Gastroesophageal sphincter (tissue), 3 donors: ENCODE results near the gene FXR2.

Experiments
- CTCF ChIP-seq, 4 experiments: fragments of 200-600 bp in 2 of 4; fragments of 450-650 bp in 2 of 4; sonication (generic) in 1 of 4; IDR thresholded peaks; one replicate each; pipeline ENCODE4 v1.5.1; 2017 to 2019; ENCODE audit warnings: antibody characterized with exemption in 4 of 4, mild to moderate bottlenecking in 2 of 4, moderate library complexity in 2 of 4
- EP300 ChIP-seq: sonication (generic); formaldehyde crosslinking; IDR thresholded peaks from one replicate; pipeline ENCODE4 v1.6.1; 2017; ENCODE audit warnings: antibody characterized with exemption, mild to moderate bottlenecking
- POLR2A ChIP-seq, 2 donors: fragments of 450-650 bp; IDR thresholded peaks; one replicate each; pipeline ENCODE4 v1.6.1; 2017; ENCODE audit warnings: antibody characterized with exemption in 2 of 2, mild to moderate bottlenecking in 2 of 2, moderate library complexity in 1 of 2
- POLR2AphosphoS5 ChIP-seq: sonication (generic); formaldehyde crosslinking; IDR thresholded peaks from one replicate; pipeline ENCODE4 v1.6.1; 2017; ENCODE audit warnings: antibody characterized with exemption

- TF ChIP-seq EP300 (no peak), CTCF (IDR thresholded peaks at IDR 0.05) (no peak), POLR2AphosphoS5 (peak; percentile 1), POLR2A (IDR thresholded peaks at IDR 0.05) (no peak)
Observed at GRCh38 chr17:7574176-7574953, 40.3 kb downstream of the FXR2 start.
